ENCODE measurements around the gene URB1.
"Not testable (repeated sequence)": the region's sequence is repeated elsewhere in the genome, so short reads cannot be mapped to it uniquely, and the experiment has no call there.

Gene URB1

GRCh38 chr21:32285476-32285875 lies 107.3 kb downstream of the URB1 start:
- no peak for DNase-seq (ENCODE audit: low read depth)

- DNase-seq (ENCODE audit: low read depth), result no peak
These were observed 109.8 kb downstream of the URB1 start for GRCh38 chr21:32282992-32283391.

- no peak for DNase-seq (ENCODE audit: low read depth)
These were observed 111.3 kb downstream of the URB1 start for GRCh38 chr21:32281531-32281930.

- no peak for DNase-seq (ENCODE audit: low read depth)
These were observed 113.5 kb downstream of the URB1 start for GRCh38 chr21:32279377-32279680.

GRCh38 chr21:32278518-32279376 lies 114.1 kb downstream of the URB1 start, which contains the start of gene MIS18A:
Gene MIS18A (minus strand): TSS chr21:32279049. CDS start chr21:32279014, 35 bp downstream.
- DNase-seq (ENCODE audit: low read depth), result peak; percentile 89

- DNase-seq (ENCODE audit: low read depth), result no peak
These were observed 114.7 kb downstream of the URB1 start for GRCh38 chr21:32278103-32278502.

- no peak for DNase-seq (ENCODE audit: low read depth)
These were observed 116.1 kb downstream of the URB1 start for GRCh38 chr21:32276671-32277070.

GRCh38 chr21:32270748-32271147 lies 122.1 kb downstream of the URB1 start:
- DNase-seq (ENCODE audit: low read depth), result no peak

GRCh38 chr21:32265321-32265720 lies 127.5 kb downstream of the URB1 start:
- not testable (repeated sequence) for DNase-seq (ENCODE audit: low read depth)

- DNase-seq (ENCODE audit: low read depth), result no peak
These were observed 130.9 kb downstream of the URB1 start for GRCh38 chr21:32261929-32262328.
